NOMO-1 (cell line): ENCODE measurements around the gene MZT2A.
"Not testable (repeated sequence)": the region's sequence is repeated elsewhere in the genome, so short reads cannot be mapped to it uniquely, and the experiment has no call there.

Experiments used
- DNase-seq, 2 experiments: peaks; one replicate each; lab custom pipeline; 2025; ENCODE audit not compliant: unreplicated experiment in 2 of 2; lab: John Stamatoyannopoulos, UW

MZT2A gene

GRCh38 chr2:131492015-131492417 is at the start of gene MZT2A:
Gene MZT2A, minus strand, starts transcription at chr2:131492397. Its CDS starts 21 bp downstream, at chr2:131492376.
- not testable (repeated sequence) for DNase-seq

DNA sequence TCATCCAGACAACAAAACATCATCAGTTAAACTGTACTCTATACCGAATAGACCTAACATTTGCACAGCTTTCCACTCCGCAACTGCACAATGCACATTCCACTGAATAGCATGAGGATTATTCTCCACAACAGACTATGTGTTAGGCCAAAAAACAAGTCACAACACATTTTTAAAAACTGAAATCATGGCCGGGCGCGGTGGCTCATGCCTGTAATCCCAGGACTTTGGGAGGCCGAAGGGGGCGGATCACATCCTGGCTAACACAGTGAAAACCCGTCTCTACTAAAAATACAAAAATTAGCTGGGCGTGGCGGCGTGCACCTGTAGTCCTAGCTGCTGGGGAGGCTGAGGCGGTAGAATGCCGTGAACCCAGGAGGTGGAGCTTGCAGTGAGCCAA is 46.7 kb upstream of the MZT2A start:
- not testable (repeated sequence) for DNase-seq

- not testable (repeated sequence) for DNase-seq
These were observed 44.6 kb upstream of the MZT2A start for GRCh38 chr2:131536841-131537240.

DNA sequence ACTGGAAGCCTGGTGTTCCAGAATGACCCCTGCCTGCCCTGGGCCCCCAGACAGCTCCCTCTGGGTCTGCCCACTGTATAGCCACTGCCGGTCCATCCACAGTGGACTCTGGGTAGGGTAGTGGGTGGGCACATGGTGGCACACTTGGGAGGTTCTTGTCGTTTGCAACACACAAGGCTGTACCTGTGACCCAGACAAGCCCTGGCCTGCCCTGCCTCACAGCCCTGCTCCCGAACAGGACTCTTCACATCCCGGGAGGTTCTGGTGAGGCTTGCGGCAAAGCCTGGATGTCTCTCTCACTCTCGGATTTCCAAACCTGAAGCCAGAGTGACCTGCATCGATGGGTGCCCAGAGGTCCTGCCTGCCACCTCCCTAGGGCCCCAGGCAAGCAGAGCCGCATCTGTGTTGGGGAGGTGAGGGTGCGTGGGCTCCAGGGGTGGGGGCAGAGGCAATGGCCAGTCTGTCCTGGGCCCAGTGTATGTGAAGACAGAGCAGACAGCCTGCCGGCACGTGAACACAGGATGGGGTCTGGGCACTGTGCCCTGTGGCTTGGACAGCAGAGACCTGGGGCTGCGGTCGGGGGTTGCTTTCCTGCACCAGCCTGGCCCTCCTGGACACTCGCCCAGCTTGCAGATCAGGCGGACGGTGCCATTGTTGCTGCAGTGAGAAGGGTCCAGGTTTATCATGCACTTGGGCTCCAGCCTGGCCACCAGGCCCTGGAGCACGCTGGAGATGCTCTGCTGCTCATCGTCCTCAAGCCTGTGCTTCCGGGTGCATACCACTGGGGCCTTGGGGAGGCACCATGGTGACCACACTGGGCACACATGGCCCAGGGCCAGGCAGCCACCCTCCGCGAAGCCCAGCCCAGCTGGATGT is 44.0 kb upstream of the MZT2A start:
- not testable (repeated sequence) for DNase-seq

DNA sequence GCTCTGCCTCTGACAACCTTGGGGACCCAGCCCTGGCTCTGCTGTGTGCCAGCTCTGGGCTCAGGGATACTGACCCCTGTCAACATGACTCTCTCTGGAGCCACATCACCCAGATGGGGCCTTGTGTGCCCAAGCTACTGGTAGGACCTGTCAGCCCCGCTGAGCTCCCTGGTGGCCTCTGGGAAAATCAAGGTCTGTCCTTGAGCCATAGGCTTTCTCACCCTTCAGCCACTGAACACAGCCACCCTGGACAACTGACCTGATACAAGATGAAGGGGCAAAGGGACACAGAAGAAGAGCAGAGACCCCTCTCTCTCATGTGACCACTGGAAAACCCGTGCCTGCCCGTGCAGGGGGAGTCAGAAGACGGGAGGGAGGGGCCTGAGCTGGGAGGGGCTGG is 43.3 kb upstream of the MZT2A start:
- DNase-seq = no peak

DNA sequence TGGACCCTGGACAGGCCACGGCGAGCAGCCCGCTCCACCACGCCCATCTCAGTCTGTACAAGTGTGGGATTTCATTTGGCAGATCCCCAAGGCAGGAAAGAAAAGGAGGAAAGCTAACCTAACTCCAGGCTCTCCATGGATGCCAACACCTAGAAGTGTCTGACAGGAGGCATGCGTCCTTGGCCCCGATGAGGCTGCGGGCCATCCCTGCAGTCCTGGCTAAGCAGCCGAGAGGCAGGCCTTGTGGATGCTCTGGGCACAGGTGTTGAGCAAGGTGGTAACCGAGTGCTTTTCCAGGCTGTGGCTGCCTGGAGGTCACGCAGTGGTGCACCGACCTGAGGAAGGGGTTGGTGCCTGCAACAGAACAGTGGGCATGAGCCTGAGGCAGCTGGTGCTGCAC is 42.8 kb upstream of the MZT2A start:
- not testable (repeated sequence) for DNase-seq

DNA sequence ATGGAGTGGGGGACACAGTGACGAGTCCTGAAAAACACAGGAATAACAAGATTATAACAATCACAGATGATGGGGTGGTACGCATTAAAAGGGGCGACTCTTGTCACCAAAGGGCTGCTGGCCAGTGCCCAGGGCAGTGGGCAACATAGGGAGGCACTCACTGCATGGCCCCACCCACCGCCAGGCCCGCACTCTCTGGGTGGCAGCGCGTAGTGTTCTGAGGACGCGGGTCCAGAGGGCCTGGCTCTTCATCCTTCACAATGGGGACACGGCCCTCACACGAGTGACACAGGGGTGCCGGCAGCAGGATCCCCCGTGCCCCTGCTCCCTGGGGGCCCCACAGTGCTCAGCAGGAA is 42.1 kb upstream of the MZT2A start:
- not testable (repeated sequence) for DNase-seq

GRCh38 chr2:131533609-131534316 is 41.6 kb upstream of the MZT2A start:
- DNase-seq = not testable (repeated sequence)

- not testable (repeated sequence) for DNase-seq
These were observed 40.8 kb upstream of the MZT2A start for GRCh38 chr2:131532723-131533608.

GRCh38 chr2:131531547-131532185 is 39.5 kb upstream of the MZT2A start:
- not testable (repeated sequence) for DNase-seq

DNA sequence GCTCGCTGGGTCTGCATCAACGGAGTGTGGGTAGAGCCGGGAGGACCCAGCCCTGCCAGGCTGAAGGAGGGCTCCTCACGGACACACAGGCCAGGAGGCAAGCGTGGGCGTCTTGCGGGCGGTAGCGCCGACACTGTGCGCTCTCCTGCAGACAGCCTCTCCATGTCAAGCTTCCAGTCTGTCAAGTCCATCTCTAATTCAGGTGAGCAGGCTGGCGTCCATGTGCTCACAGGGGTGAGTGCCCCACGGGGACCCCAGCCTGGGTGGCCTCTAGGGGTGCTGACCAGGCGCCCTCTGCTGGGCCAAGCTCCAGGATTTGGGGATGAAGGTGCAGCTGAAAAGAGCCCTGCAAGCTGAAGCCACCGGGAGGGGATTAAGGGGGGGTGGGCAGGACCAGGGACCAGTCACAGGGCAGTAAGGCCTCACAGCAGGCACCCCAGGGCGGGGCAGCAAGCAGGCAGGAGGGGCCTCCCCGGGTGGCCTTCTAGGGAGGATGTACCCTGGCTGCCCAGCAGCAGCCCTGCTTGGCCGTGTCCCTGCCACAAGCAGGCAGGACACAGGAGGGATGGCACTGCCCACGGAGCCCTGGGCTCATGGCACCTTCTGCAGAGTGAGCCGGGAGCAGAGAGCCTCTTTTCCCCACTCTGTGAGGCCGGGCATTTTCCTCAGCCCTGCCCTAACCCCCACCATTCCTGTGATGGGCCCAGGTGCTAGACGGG is 38.6 kb upstream of the MZT2A start:
- DNase-seq = not testable (repeated sequence)

DNA sequence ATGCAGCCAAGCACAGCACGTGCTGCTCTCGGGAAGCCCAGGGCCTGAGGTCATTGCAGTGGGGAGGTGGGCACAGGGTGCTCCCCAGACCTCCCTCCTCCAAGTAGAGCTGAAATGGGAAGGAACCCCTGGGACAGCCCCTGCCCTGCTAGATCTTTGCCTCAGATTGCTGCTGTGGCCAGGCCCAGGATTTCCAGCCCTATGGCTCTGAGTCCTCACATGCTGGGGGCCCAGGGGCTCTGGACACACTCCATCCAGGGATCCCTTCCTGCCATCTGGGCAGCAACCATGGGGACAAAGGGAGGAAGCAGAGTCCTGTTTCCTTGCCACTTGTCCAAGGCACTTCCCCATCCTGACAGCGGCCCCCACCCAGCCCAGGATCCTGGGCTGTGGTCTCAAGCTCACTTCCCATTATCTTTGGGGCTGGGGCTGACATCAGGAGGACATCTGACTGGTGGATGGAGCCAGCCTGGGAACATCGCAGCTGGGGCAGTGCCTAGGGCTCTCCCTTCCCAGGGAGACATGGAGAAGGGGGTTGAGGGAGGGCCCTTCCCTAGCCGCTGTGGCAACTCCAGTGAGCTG is 37.8 kb upstream of the MZT2A start:
- DNase-seq = not testable (repeated sequence)

- DNase-seq = not testable (repeated sequence)
These were observed 37.0 kb upstream of the MZT2A start for GRCh38 chr2:131528981-131529863.

DNA sequence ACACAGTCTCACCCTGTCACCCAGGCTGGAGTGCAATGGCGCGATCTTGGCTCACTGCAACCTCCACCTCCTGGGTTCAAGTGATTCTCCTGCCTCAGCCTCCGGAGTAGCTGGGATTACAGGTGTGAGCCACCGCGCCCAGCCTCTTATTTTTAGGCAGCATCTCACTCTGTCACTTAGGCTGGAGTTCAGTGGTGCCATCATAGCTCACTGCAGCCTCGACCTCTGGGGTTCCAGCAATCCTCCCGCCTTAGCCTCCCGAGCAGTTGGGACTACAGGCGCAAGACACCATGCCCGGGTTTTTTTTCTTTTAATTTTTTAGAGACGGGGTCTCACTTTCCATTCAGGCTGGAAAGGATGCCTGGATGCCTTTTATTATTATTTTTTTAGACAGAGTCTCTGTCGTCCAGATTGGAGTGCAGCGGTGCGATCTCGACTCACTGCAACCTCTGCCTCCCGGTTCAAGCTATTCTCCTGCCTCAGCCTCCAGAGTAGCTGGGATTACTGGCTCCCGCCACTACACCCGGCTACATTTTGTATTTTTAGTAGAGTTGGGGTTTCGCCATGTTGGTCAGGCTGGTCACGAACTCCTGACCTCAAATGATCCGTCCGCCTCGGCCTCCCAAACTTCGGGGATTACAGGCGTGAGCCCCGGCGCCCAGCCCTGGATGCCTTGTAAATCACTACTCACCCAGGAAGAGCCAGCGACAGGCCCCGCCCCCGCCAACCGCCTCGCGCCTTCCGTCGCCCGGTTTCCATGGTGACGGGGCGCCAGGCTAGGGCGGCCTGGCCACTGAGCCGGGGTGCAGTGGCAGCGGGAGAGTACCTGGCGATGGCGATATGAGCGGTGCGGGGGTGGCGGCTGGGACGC is 35.2 kb upstream of the MZT2A start, which contains the start of gene CCDC74A:
TSS of gene CCDC74A (plus strand) at position 758 of the 871 bp plus-strand sequence. CDS start at position 841, 83 bp downstream.
- peak in 1 of 2 experiments; percentile 4 for DNase-seq

- not testable (repeated sequence) for DNase-seq
These were observed 33.1 kb upstream of the MZT2A start for GRCh38 chr2:131525256-131525655.

DNA sequence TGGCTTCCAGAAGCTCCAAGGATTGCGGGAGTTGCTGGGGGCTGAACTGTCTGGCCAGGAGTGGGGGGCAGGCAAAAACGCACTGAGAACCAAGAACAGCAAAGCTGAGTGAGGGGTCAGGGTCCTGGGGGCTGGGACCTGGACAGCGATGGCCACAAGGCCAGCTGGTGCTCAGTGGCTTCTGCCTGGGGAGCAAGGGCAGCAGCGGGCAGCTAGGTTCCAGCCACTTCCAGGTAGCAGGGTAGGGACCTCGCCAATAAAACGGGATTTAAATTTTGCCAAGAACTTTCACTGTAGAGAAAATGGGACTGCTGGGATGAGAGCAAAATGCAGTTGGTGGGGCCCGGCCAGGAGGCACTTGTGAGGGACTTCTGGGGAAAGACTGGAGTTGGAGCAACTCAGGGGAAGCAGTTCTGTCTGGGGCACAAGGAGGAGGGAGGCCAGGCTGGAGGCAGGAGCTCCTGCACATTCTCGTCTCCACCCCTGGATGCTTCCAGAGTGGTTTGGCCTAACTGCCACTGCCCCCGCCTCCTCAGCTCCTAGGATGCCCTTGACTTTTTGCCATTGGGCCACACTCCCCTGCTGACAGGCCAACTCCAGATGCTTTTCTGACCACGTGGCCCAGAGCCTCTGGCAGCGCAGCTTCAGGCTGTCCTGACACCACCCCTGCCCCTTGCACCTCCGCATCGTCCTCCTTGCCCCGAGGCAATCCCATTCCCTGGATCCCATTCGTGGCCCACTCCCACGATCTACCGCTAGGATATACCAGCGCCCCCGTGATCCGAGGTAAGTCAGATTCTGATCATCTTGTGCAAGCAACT is 30.0 kb upstream of the MZT2A start:
- DNase-seq = no peak
